Keratinocyte (primary cell): ENCODE measurements around the gene INA. TPM values are rescaled to one million over a fixed set of nuclear protein-coding genes. Genes with fewer than 3 reads are reported as not detected.

Experiments used
- DNase-seq: peaks from one replicate; pipeline ENCODE4 v3.0.0-alpha.2; 2011; ENCODE audit warnings: low read depth, missing footprints, low spot score
- FAIRE-seq: peaks from 2 replicates; lab custom pipeline; 2011; peaks lifted over from hg19 to GRCh38; lab: Jason Lieb, UNC
- H2AFZ ChIP-seq: 2 replicates; pipeline ENCODE4 v1.6.0; 2012; ENCODE audit warnings: low read length, control low read depth, inconsistent platforms; ENCODE audit not compliant: control insufficient read depth
- H3K27ac ChIP-seq: 2 replicates; pipeline ENCODE4 v1.5.1; 2011; ENCODE audit warnings: low read length; ENCODE audit not compliant: control insufficient read depth, insufficient read depth
- H3K27me3 ChIP-seq: 3 replicates; pipeline ENCODE4 v1.6.0; 2011; ENCODE audit warnings: low read length; ENCODE audit not compliant: control insufficient read depth, insufficient read depth; ENCODE audit errors: extremely low read depth
- H3K36me3 ChIP-seq, 2 experiments: 2 replicates in 1 of 2; 3 replicates in 1 of 2; pipeline ENCODE4 v1.5.1; 2011; ENCODE audit warnings: low read length in 2 of 2, mild to moderate bottlenecking in 1 of 2; ENCODE audit not compliant: control insufficient read depth in 2 of 2, insufficient read depth in 2 of 2; ENCODE audit errors: extremely low read depth in 1 of 2
- H3K4me1 ChIP-seq: 3 replicates; pipeline ENCODE4 v1.5.1; 2011; ENCODE audit warnings: low read length; ENCODE audit not compliant: control insufficient read depth, insufficient read depth; ENCODE audit errors: extremely low read depth
- H3K4me2 ChIP-seq: 3 replicates; pipeline ENCODE4 v1.6.0; 2011; ENCODE audit warnings: low read depth, low read length; ENCODE audit not compliant: control insufficient read depth, insufficient read depth; ENCODE audit errors: extremely low read depth
- H3K4me3 ChIP-seq, 3 experiments: fragments of 200-600 bp in 1 of 3; sonication (generic) in 1 of 3; 2 replicates in 2 of 3; 3 replicates in 1 of 3; pipeline ENCODE4 v1.5.1; 2011 to 2016; ENCODE audit warnings: low read length in 3 of 3, mild to moderate bottlenecking in 3 of 3, control low read depth in 2 of 3, inconsistent platforms in 1 of 3, low read depth in 1 of 3, mixed read lengths in 1 of 3, mixed run types in 1 of 3, moderate library complexity in 1 of 3; ENCODE audit not compliant: control insufficient read depth in 2 of 3, insufficient read depth in 2 of 3; ENCODE audit errors: extremely low read depth in 1 of 3
- H3K79me2 ChIP-seq: 2 replicates; pipeline ENCODE4 v1.6.0; 2012; ENCODE audit warnings: low read length; ENCODE audit not compliant: control insufficient read depth, insufficient read depth
- H3K9ac ChIP-seq: 3 replicates; pipeline ENCODE4 v1.6.0; 2011; ENCODE audit warnings: low read length; ENCODE audit not compliant: control insufficient read depth, insufficient read depth; ENCODE audit errors: extremely low read depth
- H3K9me1 ChIP-seq: 3 replicates; pipeline ENCODE4 v1.6.0; 2011; ENCODE audit warnings: low read length; ENCODE audit not compliant: control insufficient read depth, insufficient read depth; ENCODE audit errors: extremely low read depth
- H3K9me3 ChIP-seq: 2 replicates; pipeline ENCODE4 v1.5.1; 2012; ENCODE audit warnings: low read depth, low read length; ENCODE audit not compliant: control insufficient read depth
- H4K20me1 ChIP-seq: 3 replicates; pipeline ENCODE4 v1.6.0; 2011; ENCODE audit warnings: low read length; ENCODE audit not compliant: control insufficient read depth, insufficient read depth; ENCODE audit errors: extremely low read depth
- EZH2 ChIP-seq: IDR thresholded peaks from one replicate; pipeline ENCODE4 v1.6.1; 2012; ENCODE audit warnings: inconsistent platforms, mild to moderate bottlenecking, low read length, moderate library complexity
- dilution Hi-C: fragments of 300-500 bp; cut with MboI; formaldehyde crosslinking; loops from one replicate; pipeline ENCODE4 v1.7.0; 2020; ENCODE audit warnings: low sequenced_read_pairs; ENCODE audit not compliant: extremely low pct_ligation_motif_present
- polyA plus RNA-seq, 5 experiments: library from polyadenylated mRNA; depleted of rRNA in 3 of 5; stranded (reverse) in 3 of 5; stranded (forward) in 1 of 5; unstranded in 1 of 5; fragments of >200 nt; gene quantifications; 1 replicate in 1 of 5; 2 replicates in 3 of 5; 3 replicates in 1 of 5; pipeline versions ENCODE4 v1.2.1 to v1.2.3, GENCODE V29; 2011 to 2012; ENCODE audit warnings: missing spikeins in 2 of 5, low read depth in 1 of 5, low replicate concordance in 1 of 5
- TF ChIP-seq, protein P1 (sequence below), 3 experiments: IDR thresholded peaks in 1 of 3; conservative IDR thresholded peaks in 1 of 3; optimal IDR thresholded peaks in 1 of 3; 2 replicates in 2 of 3; 3 replicates in 1 of 3; pipeline versions ENCODE3 to v1.5.1; 2011; ENCODE audit warnings: low read length in 3 of 3, mild to moderate bottlenecking in 3 of 3, moderate library complexity in 2 of 3, control low read depth in 1 of 3, inconsistent platforms in 1 of 3; ENCODE audit not compliant: insufficient read depth in 2 of 3; ENCODE audit errors: extremely low read depth in 1 of 3

INA gene
- polyA plus RNA-seq, 1 donor (not counting 4 experiments of a cell fraction or from before 2014, with no cell fraction given) = 4.6 TPM

DNA sequence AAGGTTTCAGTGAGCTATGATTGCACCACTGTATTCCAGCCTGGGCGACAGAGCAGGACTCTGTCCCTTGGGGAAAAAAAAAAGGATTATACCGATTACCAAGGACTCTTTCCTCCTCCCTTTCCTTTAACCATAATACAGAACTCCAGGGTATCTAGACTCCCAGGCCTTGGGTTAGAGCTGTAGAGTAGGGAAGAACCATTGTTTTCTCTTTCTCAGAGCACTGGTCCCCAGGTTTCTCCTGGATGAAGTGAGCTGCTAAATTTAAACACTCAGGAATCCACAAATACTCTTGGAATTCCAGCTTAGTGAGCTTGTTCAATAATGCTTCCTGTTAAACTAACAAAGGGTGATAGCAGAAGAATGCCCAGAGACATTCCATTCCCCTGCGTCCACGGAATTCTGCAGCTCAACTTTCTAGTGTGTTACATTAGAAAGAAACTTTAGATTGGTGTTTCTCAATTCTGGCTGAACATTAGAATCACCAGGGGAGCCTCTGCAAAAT is 45.8 kb upstream of the INA start:
- Histone ChIP-seq H3K36me3 (no peaks in the 10 kb centered on the region), H3K4me1 (peaks cover 35% of the 10 kb centered on the region), H3K4me3 (no peak overlapping the region), H2AFZ (peak overlapping the region; percentile 41), H3K4me2 (peak overlapping the region; percentile 64), H3K27ac (peak overlapping the region; percentile 76), H3K9me3 (no peaks in the 10 kb centered on the region), H3K27me3 (no peaks in the 10 kb centered on the region), H3K79me2 (no peaks in the 10 kb centered on the region), H3K9me1 (no peaks in the 10 kb centered on the region), H4K20me1 (no peaks in the 10 kb centered on the region), H3K9ac (no peak overlapping the region)
- TF ChIP-seq EZH2 = no peak
- TF ChIP-seq, protein P1, sequence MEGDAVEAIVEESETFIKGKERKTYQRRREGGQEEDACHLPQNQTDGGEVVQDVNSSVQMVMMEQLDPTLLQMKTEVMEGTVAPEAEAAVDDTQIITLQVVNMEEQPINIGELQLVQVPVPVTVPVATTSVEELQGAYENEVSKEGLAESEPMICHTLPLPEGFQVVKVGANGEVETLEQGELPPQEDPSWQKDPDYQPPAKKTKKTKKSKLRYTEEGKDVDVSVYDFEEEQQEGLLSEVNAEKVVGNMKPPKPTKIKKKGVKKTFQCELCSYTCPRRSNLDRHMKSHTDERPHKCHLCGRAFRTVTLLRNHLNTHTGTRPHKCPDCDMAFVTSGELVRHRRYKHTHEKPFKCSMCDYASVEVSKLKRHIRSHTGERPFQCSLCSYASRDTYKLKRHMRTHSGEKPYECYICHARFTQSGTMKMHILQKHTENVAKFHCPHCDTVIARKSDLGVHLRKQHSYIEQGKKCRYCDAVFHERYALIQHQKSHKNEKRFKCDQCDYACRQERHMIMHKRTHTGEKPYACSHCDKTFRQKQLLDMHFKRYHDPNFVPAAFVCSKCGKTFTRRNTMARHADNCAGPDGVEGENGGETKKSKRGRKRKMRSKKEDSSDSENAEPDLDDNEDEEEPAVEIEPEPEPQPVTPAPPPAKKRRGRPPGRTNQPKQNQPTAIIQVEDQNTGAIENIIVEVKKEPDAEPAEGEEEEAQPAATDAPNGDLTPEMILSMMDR (optimal IDR thresholded peaks at IDR 0.05 in 1 of 3, IDR thresholded peaks at IDR 0.05 in 1 of 3, conservative IDR thresholded peaks at IDR 0.05 in 1 of 3; ENCODE audit: extremely low read depth in 1 of 3, insufficient read depth in 2 of 3, low read length in 3 of 3) = no peak
- dilution Hi-C loops = no loop called here
- FAIRE-seq (peak; percentile 82), DNase-seq (no peak)

GRCh38 chr10:103232131-103232673 is 44.7 kb upstream of the INA start:
- no peak for TF ChIP-seq EZH2
- TF ChIP-seq, protein P1 (optimal IDR thresholded peaks at IDR 0.05 in 1 of 3, IDR thresholded peaks at IDR 0.05 in 1 of 3, conservative IDR thresholded peaks at IDR 0.05 in 1 of 3; ENCODE audit: extremely low read depth in 1 of 3, insufficient read depth in 2 of 3, low read length in 3 of 3) = no peak
- Histone ChIP-seq H3K9me3 (no peaks in the 10 kb centered on the region), H2AFZ (peak overlapping the region; percentile 4), H3K9ac (no peak overlapping the region), H3K79me2 (no peaks in the 10 kb centered on the region), H3K27ac (peak overlapping the region; percentile 60), H3K9me1 (no peaks in the 10 kb centered on the region), H3K4me1 (peaks cover 32% of the 10 kb centered on the region), H4K20me1 (no peaks in the 10 kb centered on the region), H3K27me3 (no peaks in the 10 kb centered on the region), H3K4me2 (peak overlapping the region; percentile 64), H3K4me3 (no peak overlapping the region), H3K36me3 (no peaks in the 10 kb centered on the region)
- dilution Hi-C loops = no loop called here
- DNase-seq (no peak), FAIRE-seq (peak; percentile 61)
